ENCODE results near the gene TIMP1.

The TIMP1 gene

DNA sequence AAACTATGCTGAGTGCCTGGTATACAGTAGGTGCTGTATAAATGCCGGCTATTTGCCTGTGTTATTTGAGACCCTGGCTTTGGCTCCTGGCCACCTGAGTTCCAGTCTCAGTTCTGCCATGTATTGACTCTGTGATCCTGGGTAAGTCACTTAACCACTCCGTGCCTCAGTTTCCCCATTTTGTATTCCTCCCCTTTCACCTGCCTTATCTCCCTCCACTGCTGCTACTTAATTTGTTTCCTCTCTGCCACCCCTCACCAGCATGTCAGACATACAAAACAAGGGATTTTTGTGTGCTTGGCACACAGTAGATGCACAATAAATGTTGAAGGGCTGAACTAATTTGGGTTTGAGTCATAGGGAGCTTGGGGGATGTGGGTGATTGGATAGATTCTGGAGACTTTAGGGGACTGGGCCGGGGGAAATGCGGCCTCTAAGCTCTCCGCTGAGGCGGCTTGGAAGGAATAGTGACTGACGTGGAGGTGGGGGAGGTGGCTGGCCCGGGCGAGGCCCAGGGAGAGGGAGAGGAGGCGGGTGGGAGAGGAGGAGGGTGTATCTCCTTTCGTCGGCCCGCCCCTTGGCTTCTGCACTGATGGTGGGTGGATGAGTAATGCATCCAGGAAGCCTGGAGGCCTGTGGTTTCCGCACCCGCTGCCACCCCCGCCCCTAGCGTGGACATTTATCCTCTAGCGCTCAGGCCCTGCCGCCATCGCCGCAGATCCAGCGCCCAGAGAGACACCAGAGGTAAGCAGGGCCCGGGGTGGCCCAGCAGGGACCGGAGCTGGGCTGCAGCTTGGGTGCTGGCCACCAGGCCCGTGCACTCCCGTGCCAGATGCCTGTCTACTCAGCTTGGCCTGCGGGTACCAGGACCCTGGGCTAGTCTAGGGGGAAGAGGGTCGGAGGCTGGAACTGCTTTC is at the start of gene TIMP1:
TIMP1 (plus strand) TSS at position 706 of the 917 bp plus-strand sequence. CDS start 980 bp downstream, outside the sequence.
- peak; percentile 67 for DNase-seq (ENCODE audit: low read depth)

DNA sequence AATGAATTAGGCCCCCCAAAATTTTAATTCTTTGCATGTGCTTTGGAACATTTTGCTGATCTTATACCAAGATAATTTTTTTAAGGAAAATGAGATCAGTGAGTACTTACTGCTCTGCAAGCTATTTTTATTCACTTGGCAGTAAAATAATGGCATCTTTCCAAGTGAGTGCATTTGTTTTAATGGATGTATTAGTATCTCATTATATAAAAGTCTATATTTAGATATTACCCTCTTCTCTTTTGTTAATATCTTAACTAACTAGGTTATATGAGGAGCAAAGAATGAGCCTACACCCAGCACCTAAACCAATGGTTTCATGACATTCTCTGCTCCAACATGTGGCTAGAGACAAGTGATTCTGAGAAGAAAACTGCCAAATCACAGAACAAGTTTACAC is 42.4 kb upstream of the TIMP1 start:
- no peak for DNase-seq (ENCODE audit: low read depth)

DNA sequence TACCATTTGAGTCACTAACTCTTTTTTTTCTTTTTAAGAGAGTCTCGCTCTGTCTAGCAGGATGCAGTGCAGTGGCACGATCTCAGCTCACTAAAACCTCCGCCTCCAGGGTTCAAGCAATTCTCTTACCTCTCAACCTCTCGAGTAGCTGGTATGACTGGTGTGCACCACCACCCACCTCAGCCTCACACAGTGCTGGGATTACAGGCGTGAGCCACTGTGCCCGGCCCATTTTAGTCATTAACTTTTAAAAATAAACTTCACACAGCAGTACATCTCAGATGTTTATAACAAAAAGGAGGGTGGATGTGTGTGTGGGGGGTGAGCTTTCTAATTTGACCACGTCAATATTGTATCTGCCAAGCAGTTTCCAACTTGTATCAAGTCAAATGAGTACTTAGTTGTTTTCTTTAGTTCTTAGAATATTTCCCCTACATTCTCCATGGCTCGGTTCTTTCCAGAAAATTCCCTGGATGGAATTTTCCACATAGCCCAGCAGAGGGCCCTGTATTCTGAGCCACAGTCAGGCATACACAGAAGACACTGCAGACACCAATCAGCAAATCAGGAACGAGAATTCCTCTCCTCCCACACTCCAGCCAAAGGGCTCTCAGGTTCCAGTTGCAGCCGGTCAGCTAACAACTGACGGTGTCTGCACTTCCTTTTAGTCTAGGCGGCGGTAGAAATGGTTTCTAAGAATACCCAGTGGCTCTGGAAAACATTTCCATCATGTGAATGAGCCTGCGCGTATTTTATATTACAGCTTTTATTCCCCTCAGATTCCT is 41.3 kb upstream of the TIMP1 start:
- no peak for DNase-seq (ENCODE audit: low read depth)

DNA sequence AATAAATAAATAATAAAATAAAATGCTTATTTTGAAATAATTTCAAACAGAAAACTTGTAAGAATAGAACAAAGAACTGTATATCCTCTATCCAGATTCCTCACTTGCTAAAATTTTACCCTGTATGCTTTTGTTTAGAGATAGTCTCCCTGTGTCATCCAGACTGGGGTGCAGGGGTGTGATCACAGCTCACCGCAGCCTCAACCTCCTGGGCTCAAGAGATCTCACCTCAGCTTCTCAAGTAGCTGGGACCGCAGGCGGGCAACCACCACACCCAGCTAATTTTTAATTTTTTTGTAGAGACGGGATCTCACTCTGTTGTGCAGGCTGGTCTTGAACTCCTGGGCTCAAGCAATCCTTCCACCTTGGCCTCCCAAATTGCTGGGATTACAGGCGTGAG is 38.7 kb upstream of the TIMP1 start:
- DNase-seq (ENCODE audit: low read depth): no peak

DNA sequence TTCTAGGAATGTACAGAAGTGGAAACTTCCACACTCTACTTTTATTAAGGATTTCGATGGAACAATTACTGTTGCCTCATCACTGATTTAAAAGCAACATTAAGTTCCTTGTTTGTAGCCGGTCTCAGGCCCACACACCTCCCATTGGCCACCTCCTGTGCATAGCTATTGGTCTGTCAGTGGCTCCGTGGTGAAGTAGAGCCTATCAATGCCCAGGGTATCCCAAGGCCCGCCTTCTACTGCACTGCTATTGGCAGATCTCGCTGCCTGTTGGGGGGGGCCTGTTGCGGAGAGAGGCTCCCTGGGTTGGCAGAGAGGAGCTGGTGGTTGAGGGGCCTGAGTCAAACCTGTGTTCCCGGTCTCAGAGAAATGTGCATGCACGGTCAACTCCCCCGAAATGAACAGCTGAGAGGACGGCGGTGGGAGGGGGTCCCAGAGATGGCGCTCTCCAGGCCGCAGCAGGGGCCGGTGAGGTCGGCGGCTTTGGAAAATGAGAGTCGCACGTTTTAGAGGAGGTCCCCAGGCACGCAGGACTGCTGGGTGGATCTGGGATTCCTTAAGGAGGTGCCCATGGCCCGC is 26.1 kb upstream of the TIMP1 start:
- DNase-seq (ENCODE audit: low read depth): peak; percentile 62

DNA sequence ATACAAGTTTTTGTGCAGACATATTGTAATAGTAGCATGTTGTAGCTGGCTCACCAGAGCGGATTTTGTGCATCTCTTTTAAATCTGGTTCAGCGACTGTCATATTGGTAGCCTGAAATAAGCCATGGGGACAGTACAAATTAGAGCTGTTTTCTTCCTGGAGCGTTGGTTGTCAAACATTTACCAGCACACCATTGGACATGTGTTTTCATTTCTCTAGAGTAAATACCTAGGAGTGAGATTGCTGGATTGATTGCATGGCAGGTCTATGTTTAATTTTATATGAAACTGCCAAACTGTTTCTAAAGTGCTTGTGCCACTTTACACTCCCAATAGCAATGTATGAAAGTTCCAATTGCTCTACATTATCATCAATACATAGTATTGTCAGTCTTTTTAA is 23.8 kb upstream of the TIMP1 start:
- DNase-seq (ENCODE audit: low read depth): no peak

DNA sequence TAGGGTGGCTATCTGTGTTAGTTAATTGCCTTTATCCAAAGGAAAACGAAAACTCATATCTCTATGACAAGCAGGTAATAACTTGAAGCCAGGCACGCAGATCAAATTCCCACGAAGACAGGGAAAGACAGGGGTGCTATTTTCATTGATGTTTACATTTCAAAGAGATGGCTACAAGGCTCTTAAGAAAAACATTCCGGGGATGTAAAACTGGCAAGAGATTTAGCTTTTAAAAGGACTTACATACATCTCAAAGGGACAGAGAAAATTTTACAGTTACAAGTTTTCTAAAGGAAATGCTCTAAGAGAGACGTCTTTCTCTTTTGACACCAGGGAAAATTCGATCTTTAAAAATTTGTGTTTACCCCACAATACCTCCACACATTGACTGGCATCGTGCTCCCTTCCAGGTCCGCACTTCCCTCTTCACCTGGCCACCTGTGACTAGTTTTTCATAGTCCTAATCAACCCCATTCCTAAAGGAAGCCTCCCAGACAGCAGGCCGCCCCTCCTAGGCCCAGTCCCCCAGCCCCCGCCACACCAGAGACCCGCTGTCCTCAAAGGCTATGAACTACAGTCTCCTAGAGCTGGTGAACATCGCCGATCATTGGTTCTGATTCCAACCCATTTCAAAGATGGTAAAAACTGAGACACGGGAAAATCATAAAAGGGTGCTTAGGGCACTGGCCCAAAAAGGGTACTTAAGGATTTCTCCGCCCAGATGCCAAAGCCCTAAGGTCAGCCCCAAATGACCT is 21.9 kb upstream of the TIMP1 start:
- DNase-seq (ENCODE audit: low read depth): no peak

DNA sequence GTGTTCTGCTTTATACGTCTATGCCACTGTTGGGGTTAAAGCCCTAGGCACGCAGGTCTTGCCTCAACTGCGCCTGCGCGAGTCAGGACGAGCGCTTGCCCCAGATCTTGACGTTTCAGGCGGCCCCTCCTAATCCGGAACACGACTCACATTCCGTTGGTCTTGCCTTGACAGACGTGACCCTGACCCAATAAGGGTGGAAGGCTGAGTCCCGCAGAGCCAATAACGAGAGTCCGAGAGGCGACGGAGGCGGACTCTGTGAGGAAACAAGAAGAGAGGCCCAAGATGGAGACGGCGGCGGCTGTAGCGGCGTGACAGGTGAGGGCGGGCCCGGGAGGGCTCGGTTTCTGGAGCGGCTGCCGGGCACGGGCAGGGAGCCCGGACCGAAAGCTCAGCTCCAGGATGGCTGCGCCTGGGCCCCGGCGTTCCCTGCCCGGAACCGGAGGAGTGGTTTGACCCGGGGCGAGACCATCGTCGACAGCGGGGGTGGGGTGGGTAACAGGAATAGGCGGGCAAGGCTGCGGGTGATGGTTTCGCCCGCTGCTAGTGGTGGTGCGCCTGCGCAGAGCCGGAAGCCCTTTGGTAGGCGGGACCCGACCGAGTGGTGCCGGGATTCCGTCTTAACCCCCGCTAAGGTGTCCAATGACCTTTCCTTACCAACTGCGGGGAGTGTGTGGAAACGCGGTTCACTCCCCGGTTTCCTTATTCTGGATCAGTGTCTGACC is 21.1 kb upstream of the TIMP1 start, which contains the start of gene ARAF:
ARAF (plus strand) TSS at position 272 of the 725 bp plus-strand sequence. CDS start 1,763 bp downstream, outside the sequence.
- DNase-seq (ENCODE audit: low read depth): peak; percentile 90

DNA sequence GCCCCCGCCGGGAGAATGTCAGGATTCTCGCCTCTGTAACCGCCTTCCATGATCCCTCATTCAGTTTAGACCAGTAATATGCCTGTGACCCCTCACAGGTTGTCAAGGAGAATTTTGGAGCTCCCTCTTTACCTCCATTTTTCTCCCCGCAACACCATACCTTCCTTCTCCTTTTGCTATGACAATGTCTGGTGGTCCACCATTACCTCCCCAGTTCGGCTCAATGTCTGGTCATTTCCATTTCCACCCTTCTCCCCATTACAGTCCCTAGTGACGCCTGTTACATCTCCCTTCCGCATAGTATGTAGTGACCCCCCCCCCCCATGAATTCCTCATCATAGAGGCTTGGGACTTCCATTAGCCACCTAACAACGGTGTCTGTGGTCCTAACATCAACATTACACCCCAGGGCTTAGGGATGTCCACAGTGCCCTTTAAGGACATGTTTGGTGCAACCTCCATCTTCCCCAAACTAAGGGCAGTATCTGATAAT is 20.5 kb upstream of the TIMP1 start:
- no peak for DNase-seq (ENCODE audit: low read depth)

DNA sequence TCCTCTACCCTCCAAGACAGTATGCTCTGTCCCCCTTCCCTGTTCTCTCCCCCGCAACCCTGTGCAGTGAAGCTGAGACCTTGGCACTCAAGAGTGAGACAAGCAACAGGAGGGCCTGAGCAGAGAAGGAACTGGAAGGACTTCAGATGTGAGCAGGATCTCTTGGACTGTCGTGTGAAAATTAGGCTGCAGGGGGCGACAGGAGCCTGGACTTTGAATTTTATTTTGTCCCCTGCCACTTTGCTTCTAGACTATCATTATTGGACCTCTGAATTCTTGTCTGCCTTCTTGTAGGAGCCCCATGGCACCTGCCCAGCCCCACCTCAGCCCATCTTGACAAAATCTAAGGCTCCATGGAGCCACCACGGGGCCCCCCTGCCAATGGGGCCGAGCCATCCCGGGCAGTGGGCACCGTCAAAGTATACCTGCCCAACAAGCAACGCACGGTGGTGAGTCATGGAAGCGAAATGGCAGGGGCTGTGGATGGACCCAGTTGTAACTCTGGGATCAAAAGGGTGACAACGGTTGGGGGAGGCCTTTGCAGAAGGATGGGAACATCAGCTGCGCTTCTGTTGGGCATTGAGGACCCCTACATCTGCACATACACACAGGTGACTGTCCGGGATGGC is 19.5 kb upstream of the TIMP1 start:
- DNase-seq (ENCODE audit: low read depth): no peak

DNA sequence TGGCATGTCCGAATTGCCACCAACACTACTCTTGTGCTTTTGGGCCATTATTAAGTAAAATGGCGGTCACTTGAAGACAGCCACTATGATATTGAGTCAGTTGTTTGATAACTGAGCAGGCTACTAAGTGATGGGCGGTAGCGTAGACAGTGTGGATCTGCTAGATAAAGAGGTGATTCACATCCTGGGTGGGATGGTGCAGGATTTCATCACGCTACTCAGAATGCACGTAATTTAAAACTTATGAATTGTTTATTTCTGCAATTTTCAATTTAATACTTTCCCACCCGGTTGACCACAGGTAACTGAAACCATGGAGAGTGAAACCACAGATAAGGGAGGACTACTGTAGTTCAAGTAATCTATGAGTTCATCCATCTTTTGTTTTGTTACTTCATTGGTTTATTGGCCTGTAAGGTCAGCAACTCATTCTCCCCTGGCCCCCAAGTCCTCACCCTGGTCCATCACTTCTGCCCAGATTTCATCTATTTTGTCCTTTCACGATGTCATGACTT is 18.4 kb upstream of the TIMP1 start:
- DNase-seq (ENCODE audit: low read depth): no peak

DNA sequence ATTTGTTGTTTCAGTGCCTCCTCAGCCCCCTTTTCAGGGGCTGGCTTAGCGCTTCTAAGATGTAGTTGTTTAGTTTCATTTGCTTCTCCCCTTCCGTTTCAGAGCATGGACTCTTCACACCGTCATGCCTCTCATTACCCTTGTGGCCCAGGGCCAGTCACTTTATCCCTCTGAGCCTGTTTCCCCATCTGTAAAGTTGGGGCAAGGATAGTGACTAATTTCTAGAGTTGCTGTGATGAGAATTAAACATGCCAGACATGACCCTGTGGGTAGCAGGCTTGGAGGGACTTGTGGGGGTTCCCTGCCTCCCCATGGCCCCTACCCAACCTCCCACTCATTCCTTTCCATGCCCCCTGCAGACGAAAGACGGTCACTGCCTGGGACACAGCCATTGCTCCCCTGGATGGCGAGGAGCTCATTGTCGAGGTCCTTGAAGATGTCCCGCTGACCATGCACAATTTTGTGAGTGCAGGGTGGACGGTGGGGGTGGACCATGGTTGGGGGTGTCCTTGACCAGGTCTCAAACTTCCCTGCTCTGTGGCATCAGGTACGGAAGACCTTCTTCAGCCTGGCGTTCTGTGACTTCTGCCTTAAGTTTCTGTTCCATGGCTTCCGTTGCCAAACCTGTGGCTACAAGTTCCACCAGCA is 17.7 kb upstream of the TIMP1 start:
- DNase-seq (ENCODE audit: low read depth): no peak

DNA sequence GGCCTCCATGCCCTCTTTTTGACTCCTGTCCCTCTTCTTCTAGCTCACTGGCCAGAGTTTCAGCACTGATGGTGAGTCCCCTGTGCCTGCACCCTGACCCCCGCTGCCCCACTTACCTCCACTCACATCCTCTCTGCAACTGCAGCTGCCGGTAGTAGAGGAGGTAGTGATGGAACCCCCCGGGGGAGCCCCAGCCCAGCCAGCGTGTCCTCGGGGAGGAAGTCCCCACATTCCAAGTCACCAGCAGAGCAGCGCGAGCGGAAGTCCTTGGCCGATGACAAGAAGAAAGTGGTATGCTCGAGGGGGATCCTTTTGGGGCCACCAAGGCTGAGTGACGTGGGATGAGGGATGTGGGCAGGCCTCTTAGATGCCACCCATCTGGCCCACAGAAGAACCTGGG is 15.4 kb upstream of the TIMP1 start:
- no peak for DNase-seq (ENCODE audit: low read depth)

DNA sequence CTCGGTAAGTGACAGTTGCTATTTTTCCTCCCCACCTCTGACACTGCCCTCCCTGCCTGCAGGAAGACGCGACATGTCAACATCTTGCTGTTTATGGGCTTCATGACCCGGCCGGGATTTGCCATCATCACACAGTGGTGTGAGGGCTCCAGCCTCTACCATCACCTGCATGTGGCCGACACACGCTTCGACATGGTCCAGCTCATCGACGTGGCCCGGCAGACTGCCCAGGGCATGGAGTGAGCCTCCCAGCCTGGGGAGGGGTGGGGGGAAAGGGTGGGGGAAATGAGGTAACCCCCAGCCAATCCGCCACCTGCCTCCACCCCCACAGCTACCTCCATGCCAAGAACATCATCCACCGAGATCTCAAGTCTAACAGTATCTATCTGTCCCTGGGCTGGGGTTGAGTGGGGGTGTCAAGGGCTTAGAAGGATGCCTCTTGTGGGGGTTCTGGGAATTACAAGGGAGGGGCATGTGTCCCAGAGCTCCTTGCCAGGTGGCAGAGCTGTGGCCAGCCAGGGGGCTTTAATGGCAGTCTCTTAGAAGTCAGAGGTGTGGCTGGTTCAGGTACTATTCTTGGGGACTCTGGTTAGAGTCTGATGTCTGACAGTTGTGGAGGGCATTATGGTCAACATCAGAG is 13.5 kb upstream of the TIMP1 start:
- DNase-seq (ENCODE audit: low read depth): no peak

DNA sequence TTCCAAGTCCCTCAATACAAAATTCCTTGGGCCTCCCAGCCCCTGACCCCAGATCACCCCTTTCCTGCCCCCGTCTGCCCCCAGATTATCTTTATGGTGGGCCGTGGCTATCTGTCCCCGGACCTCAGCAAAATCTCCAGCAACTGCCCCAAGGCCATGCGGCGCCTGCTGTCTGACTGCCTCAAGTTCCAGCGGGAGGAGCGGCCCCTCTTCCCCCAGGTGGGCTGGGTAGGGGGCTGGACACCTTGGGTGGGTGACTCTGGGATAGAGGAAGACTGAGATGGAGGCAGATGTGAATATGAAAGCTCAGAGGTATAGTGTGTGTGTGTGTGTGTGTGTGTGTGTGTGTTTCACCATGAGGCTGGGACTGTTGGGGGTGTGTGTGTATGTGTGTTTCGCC is 11.4 kb upstream of the TIMP1 start:
- no peak for DNase-seq (ENCODE audit: low read depth)

DNA sequence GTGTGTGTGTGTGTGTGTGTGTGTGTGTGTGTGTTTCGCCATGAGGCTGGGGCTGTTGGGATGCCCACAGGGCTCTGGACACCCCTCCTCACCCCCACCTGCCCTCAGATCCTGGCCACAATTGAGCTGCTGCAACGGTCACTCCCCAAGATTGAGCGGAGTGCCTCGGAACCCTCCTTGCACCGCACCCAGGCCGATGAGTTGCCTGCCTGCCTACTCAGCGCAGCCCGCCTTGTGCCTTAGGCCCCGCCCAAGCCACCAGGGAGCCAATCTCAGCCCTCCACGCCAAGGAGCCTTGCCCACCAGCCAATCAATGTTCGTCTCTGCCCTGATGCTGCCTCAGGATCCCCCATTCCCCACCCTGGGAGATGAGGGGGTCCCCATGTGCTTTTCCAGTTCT is 11.0 kb upstream of the TIMP1 start:
- DNase-seq (ENCODE audit: low read depth): no peak

DNA sequence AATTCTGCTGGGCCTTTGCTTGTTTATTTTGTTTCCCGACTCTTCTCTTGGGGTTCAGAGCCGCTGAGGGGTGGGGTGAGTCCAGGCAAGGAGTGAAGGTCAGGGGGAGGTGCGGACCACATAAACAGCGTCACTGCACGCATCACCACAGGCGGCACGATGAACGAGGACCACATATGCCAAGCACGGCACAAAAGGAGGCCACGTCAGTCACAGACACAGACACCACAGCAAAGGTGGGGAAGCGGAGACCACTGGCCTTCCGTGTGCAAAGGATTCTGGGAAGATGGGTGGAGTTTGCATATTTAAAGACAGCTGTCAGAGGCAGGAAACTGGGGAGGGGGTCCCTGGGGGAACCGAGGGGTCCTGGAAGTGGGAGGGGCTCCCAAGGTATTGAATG is 10.3 kb upstream of the TIMP1 start:
- DNase-seq (ENCODE audit: low read depth): no peak

DNA sequence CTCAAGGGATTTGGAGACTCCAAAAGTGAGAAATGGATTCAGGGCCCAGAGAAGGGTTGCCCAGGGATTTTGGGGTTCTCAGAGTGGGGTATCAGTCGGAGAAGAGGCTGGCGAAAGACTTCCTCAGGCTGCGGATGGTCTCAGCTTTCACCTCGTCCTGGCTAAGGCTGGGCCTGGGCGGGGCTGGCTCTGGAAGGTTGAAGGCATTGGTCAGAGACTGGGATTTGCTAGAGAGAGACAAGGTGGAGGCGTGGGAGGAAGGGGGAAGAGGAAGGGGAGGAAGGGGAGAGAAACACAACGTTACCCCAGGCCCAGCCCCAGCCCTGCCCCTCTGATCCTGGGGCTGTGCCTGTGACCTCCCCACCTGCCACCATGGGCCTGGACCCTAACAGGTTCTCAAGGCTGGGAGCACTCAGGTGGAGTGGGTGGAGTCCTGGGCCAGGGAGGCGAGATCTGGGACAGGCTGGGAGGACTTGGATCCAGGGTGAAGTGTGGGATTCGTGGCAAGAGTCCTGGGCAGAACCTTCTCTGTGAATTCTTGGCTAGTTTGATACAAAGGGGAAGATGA is 9.4 kb upstream of the TIMP1 start:
- DNase-seq (ENCODE audit: low read depth): no peak

Measured in stimulated activated CD8-positive, alpha-beta memory T cell treated with anti-CD3 and anti-CD28 coated beads, Interleukin-12 subunit alpha, Interleukin-12 subunit beta, amount 100 ng/mL, for 1 hour (primary cell).